MM.1S (cell line): Measurements from ENCODE around the gene KCNK4.

Experiments
- CTCF ChIP-seq: fragments of 300-600 bp; sonication (generic); IDR thresholded peaks from 2 replicates; pipeline ENCODE4 v1.5.1; 2016; ENCODE audit warnings: antibody characterized with exemption, low read length, mixed read lengths
- EZH2 ChIP-seq: fragments of 300-600 bp; sonication (generic); optimal IDR thresholded peaks from 2 replicates; pipeline ENCODE3; 2017; ENCODE audit warnings: low read depth, mild to moderate bottlenecking, antibody characterized with exemption, low read length, mixed read lengths
- EZH2phosphoT487 ChIP-seq: fragments of 300-600 bp; sonication (generic); IDR thresholded peaks from 2 replicates; pipeline ENCODE4 v1.6.1; 2018; ENCODE audit warnings: antibody characterized with exemption, low read length

- no peak for TF ChIP-seq EZH2phosphoT487
- TF ChIP-seq CTCF = no peak
- no peak for TF ChIP-seq EZH2
Measured at GRCh38 chr11:64318766-64319761, 28.0 kb downstream of the KCNK4 start.
